Bone marrow (tissue), 2 donors: ENCODE measurements around the gene CDK14.
"Not testable (repeated sequence)": the region's sequence is repeated elsewhere in the genome, so short reads cannot be mapped to it uniquely, and the experiment has no call there.

Experiments used
- DNase-seq, 2 donors: peaks; one replicate each; lab custom pipeline; 2025; lab: John Stamatoyannopoulos, UW

Gene CDK14

DNA sequence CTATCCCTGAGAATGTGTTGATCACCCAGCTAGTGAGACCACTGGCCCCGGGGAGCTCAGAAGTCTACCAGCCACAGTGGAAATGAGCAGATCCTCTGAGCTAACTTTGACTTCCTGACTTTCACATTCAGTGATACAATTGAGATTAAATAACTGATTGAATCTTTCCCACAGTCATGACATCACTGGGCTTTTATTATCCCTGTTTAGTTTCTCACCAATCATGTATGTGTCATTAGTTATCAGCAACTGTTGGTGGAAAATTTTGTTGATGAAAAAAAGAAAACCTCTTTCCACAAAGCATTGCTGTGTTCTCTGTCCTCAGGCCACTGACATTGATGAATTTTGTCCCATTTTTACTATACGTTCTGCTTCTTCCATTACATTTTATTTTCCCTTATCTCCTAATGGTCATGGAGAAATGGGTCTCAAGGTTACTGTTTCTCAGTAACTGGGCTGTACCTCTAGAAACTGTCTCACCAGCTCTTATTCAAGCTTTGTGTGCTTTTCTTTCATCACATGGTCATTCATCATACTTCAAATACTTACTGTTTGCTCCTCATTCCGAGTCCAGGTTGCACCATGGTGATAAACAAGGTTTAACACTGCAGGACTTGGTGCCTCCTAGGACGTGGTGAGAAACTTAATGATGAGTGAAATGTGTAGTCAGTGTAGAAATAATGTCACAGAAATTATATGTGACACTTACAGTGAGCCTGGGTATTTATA lies 304.7 kb downstream of the CDK14 start:
- DNase-seq = no peak

DNA sequence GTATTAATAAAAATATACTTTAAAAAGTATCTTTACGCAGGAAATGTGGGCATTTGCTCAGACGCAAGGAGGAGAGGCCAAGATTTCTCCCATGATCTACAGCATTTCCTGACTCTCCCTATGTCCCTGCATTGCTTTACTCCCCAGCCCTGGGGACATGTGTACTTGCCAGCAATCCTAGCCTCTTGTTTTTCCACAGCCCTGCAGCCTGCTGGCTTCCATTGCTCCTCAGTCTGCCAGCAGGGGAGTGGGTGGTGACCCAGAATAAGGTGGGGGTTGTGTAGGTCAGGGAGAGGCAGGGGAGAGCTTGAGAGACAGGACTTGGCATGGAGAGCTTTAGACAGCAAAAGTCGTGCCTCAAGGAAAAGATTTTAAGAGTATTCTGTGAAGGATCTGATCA lies 307.7 kb downstream of the CDK14 start:
- DNase-seq = no peak

GRCh38 chr7:90910136-90910535 lies 314.0 kb downstream of the CDK14 start:
- DNase-seq = no peak

- DNase-seq = no peak
Observed at GRCh38 chr7:90916319-90916718, 320.2 kb downstream of the CDK14 start.

DNA sequence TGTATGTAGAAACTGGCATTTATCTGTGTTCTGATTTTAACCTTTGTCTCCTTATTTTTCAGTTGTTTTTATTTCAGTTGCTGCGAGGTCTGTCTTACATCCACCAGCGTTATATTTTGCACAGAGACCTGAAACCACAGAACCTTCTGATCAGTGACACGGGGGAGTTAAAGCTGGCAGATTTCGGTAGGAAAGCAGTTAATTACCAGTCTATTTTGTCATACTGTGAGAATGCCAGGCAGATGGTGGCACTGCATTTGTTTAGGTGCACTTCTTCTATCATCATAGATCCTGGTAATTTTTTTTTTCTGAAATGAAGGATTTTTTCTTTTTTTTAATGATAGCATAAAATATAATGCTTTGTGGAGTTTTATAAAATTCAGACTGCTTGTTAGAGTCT lies 321.4 kb downstream of the CDK14 start:
- DNase-seq = no peak

- DNase-seq = no peak
Observed at GRCh38 chr7:90918303-90918702, 322.2 kb downstream of the CDK14 start.

DNA sequence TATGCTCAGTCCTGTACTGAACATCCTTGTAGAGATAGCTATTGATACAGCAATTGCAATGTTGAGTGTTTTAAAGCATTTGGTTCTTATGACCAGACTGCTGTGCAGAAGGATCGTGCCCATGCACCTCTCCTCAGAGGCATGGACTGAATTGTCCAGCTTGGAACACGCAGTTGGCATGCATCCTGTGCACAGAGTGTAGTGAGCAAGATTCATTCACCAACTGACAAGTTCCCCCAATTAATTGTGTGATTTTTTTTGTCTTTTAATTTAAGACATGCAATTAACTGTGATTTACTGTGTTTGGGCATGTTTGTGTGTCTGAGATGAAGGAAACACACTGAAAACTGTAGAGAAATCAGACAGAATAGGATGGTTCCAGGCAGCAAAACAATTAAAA lies 323.7 kb downstream of the CDK14 start:
- no peak for DNase-seq

DNA sequence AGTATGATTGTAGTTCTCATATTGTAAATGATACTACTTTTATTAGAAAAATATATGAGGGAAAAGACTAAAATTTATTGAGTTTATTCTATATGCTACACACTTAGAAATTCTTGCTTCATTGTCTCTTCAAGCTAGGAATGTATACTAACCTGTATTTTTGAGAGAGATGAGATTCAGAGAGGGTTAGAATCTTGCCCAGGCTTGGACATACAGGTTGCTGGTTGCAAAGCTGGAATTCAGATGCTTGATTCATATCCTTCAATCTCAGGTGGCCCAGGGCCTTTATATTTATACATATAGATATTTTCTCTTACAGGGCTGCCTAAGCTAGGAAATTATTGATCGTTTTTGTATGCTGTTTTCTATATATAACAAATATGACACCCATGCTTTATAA lies 324.2 kb downstream of the CDK14 start:
- DNase-seq = no peak

GRCh38 chr7:90923541-90923997 lies 327.4 kb downstream of the CDK14 start:
- no peak for DNase-seq

DNA sequence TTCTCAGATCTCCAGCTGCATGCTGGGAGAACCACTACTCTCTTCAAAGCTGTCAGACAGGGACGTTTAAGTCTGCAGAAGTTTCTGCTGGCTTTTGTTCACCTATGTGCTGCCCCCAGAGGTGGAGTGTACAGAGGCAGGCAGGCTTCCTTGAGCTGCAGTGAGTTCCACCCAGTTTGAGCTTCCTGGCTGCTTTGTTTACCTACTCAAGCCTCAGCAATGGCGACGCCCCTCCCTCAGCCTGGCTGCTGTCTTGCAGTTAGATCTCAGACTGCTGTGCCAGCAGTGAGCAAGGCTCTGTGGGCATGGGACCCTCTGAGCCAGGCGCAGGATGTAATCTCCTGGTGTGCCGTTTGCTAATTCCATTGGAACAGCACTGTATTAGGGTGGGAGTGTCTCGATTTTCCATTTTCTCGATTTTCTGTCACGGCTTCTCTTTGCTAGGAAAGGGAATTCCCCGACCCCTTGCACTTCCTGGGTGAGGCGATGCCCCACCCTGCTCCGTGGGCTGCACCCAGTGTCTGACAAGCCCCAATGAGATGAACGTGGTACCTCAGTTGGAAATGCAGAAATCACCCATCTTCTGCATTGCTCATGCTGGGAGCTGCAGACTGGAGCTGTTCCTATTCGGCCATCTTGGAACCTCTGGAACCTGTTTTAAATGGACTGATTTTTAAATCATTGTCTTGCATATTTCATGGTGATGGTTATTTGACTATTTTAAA lies 332.7 kb downstream of the CDK14 start:
- not testable (repeated sequence) for DNase-seq

DNA sequence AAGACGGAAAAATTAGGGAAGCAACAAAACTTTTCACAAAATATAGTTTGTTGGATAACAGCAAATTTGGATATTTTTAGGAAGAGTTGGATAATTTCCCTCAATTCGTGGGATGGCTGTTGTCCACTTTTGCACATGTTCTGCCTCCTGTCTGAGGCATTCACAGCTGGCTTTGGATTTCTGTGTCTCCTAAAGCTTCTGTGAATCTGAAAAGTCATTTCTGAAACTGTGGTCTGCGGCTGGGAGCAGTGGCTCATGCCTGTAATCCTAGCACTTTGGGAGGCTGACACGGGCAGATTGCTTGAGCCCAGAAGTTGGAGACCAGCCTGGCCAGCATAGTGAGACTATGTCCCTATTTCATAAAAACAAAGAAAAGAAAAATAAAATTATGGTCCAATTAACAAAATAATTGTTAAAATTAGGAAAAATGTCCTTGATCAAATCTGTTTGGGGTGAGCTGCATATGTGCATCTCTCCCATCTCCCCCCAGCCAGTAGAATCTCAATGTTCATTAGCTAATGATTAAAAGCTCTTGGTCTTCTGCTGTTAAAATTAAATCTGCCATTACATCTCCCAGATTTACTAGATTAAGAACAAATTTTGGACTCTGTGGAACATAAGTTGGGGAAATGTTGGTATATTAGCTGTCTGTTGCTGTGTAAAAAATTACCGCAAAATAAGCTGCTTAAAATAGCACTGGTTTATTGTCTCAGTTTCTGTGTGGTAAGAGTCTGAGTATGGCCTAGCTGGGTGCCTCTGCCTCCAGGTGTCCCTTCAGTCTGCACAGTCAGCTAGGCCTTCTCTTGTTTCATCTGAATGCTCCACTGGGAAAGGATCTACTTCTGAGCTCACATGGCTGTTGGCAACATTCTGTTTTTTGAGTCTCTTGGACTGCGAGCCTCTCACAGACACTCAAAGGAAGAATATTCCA lies 336.1 kb downstream of the CDK14 start:
- DNase-seq = no peak

DNA sequence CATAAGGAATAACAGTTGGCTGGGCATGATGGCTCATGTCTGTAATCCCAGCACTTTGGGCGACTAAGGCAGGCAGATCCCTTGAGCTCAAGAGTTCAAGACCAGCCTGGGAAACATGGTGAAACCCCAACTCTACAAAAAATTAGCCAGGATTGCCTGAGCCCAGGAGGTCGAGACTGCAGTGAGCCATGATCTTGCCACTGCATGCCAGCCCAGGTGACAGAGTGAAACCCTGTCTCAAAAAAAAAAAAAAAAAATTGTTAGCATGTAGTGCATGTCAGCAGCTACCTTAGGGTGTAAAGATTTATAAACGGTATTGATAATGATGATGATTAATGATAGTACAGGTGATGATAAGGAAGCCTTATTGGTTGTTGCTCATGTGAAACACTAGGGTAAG lies 336.9 kb downstream of the CDK14 start:
- DNase-seq = no peak

- no peak for DNase-seq
Observed at GRCh38 chr7:90933984-90934383, 337.9 kb downstream of the CDK14 start.

- DNase-seq = no peak
Observed at GRCh38 chr7:90938371-90938770, 342.2 kb downstream of the CDK14 start.

GRCh38 chr7:90939666-90940065 lies 343.5 kb downstream of the CDK14 start:
- DNase-seq = no peak

- DNase-seq = no peak
Observed at GRCh38 chr7:90944021-90944420, 347.9 kb downstream of the CDK14 start.

- no peak for DNase-seq
Observed at GRCh38 chr7:90945104-90945787, 349.1 kb downstream of the CDK14 start.

DNA sequence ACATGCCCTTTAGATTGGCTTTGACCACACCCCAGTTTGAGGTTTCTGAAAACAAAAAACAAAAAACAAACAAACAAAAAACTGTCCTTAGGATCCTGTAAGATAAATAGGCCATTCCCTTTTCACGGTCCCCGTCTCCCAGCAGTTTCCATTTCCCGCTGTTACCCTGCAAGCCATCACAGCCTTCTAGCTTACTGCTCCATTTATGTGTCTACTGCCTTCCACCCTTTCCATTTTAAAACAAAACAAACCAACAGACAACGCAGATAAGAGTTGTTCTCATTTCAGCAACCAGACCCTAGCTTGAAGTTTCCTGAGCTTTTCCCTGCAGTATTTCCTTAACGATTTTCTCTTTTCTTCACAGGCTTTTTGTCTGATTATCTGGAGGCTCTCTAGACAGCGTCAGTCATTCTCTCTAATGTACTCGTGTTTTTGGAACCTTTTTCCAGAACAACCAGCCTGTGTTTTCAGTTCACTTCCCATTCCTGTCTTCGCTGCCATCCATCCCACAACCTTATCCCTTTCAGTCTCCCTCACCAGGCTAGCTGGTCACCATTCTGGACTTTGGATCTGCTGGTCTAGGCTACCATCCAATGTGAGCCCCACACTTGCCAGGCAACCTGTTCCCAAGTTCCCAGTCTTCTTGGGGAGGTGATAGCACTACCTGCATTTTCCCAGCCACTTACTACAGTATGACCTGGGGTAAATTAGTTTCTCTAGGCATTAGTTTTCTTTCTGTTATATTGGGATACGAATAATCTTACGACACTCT lies 350.8 kb downstream of the CDK14 start:
- DNase-seq = no peak

- no peak for DNase-seq
Observed at GRCh38 chr7:90948085-90948484, 352.0 kb downstream of the CDK14 start.

- DNase-seq = no peak
Observed at GRCh38 chr7:90951229-90951628, 355.1 kb downstream of the CDK14 start.
